ENCODE data around the gene ARPC1A. TPM values are rescaled to one million over a fixed set of nuclear protein-coding genes. Genes with fewer than 3 reads are reported as not detected.
"Not testable (repeated sequence)": the region's sequence is repeated elsewhere in the genome, so short reads cannot be mapped to it uniquely, and the experiment has no call there.

The ARPC1A gene
- total RNA-seq, 4 donors from 2014 or later, result 76.5 to 118 (median 103) TPM

GRCh38 chr7:99311702-99312101 is 14.0 kb upstream of the ARPC1A start:
- no peak for DNase-seq
- no peaks in the 10 kb centered on the region for H3K4me1 ChIP-seq
- intact Hi-C loops (cut with DNase I; ENCODE audit: low total_unique reads), result loop anchor here (10.0 kb wide), 1 partner anchor 277 kb away; no protein-coding TSS in a partner anchor
- H3K27me3 ChIP-seq, result no peaks in the 10 kb centered on the region
- no peak overlapping the region for H3K27ac ChIP-seq
- TF ChIP-seq POLR2A (IDR thresholded peaks at IDR 0.05), result no peak
- TF ChIP-seq CTCF (IDR thresholded peaks at IDR 0.05), result no peak
- H3K4me3 ChIP-seq, result no peak overlapping the region
- H3K9me3 ChIP-seq, result no peaks in the 10 kb centered on the region
- no peaks in the 10 kb centered on the region for H3K36me3 ChIP-seq

GRCh38 chr7:99312316-99313203 is 13.1 kb upstream of the ARPC1A start:
- no peak overlapping the region for H3K4me3 ChIP-seq
- DNase-seq, result peak; percentile 50 to 55
- TF ChIP-seq CTCF (IDR thresholded peaks at IDR 0.05) (peak; percentile 70 to 88 (median 78)), POLR2A (IDR thresholded peaks at IDR 0.05) (no peak)
- no peak overlapping the region for H3K27ac ChIP-seq
- H3K4me1 ChIP-seq, result no peaks in the 10 kb centered on the region
- intact Hi-C loops (cut with DNase I; ENCODE audit: low total_unique reads), result loop anchor here (10.0 kb wide), 1 partner anchor 278 kb away; no protein-coding TSS in a partner anchor
- H3K36me3 ChIP-seq, result no peaks in the 10 kb centered on the region
- no peaks in the 10 kb centered on the region for H3K27me3 ChIP-seq
- H3K9me3 ChIP-seq, result no peaks in the 10 kb centered on the region

- no peaks in the 10 kb centered on the region for H3K27me3 ChIP-seq
- no peak for DNase-seq
- H3K4me3 ChIP-seq, result no peak overlapping the region
- no peak overlapping the region for H3K27ac ChIP-seq
- intact Hi-C loops (cut with DNase I; ENCODE audit: low total_unique reads), result loop anchor here (10.0 kb wide), 1 partner anchor 278 kb away; no protein-coding TSS in a partner anchor
- no peaks in the 10 kb centered on the region for H3K4me1 ChIP-seq
- TF ChIP-seq CTCF (IDR thresholded peaks at IDR 0.05) (no peak), POLR2A (IDR thresholded peaks at IDR 0.05) (no peak)
- no peaks in the 10 kb centered on the region for H3K36me3 ChIP-seq
- H3K9me3 ChIP-seq, result no peaks in the 10 kb centered on the region
Observed at GRCh38 chr7:99313204-99313573, 12.5 kb upstream of the ARPC1A start.

- DNase-seq, result no peak
- Histone ChIP-seq H3K27ac (no peak overlapping the region), H3K4me1 (no peaks in the 10 kb centered on the region), H3K36me3 (no peaks in the 10 kb centered on the region), H3K4me3 (no peak overlapping the region), H3K27me3 (no peaks in the 10 kb centered on the region), H3K9me3 (no peaks in the 10 kb centered on the region)
- intact Hi-C loops (cut with DNase I; ENCODE audit: low total_unique reads), result loop anchor here (10.0 kb wide), 1 partner anchor 280 kb away; no protein-coding TSS in a partner anchor
- TF ChIP-seq CTCF (IDR thresholded peaks at IDR 0.05) (no peak), POLR2A (IDR thresholded peaks at IDR 0.05) (no peak)
Observed at GRCh38 chr7:99314504-99314903, 11.2 kb upstream of the ARPC1A start.

- no peak for DNase-seq
- no peak for TF ChIP-seq POLR2A (IDR thresholded peaks at IDR 0.05)
- intact Hi-C loops (cut with DNase I; ENCODE audit: low total_unique reads), result no loop called here
- Histone ChIP-seq H3K27me3 (no peaks in the 10 kb centered on the region), H3K9me3 (no peaks in the 10 kb centered on the region), H3K36me3 (no peaks in the 10 kb centered on the region), H3K27ac (no peak overlapping the region), H3K4me3 (no peak overlapping the region), H3K4me1 (no peaks in the 10 kb centered on the region)
Observed at GRCh38 chr7:99320371-99320770, 5.3 kb upstream of the ARPC1A start.

- H3K4me3 ChIP-seq; H3K9me3 ChIP-seq; H3K27me3 ChIP-seq; DNase-seq; intact Hi-C loops (cut with DNase I; ENCODE audit: low total_unique reads); H3K36me3 ChIP-seq; H3K4me1 ChIP-seq; H3K27ac ChIP-seq: not testable (repeated sequence)
Observed at GRCh38 chr7:99322659-99323058, 3.0 kb upstream of the ARPC1A start.
